Astrocyte (in vitro differentiated cells and primary cell): ENCODE results near the gene TSPAN32.

Experiments used
- CTCF ChIP-seq: IDR thresholded peaks from 2 replicates; pipeline ENCODE4 v1.5.1; 2011; ENCODE audit warnings: low read depth, mild to moderate bottlenecking, inconsistent platforms, low read length, moderate library complexity; ENCODE audit not compliant: insufficient read depth
- EZH2 ChIP-seq: IDR thresholded peaks from 2 replicates; pipeline ENCODE4 v1.6.1; 2012; ENCODE audit warnings: mild to moderate bottlenecking, low read length, inconsistent platforms; ENCODE audit not compliant: insufficient read depth

- TF ChIP-seq EZH2: no peak
- TF ChIP-seq CTCF: peak; percentile 64
Measured at GRCh38 chr11:2305140-2305778, 3.4 kb downstream of the TSPAN32 start.
